Left ventricle myocardium inferior (tissue), 1 donor: ENCODE data around the gene ZNF267. TPM values are rescaled to one million over a fixed set of nuclear protein-coding genes. Genes with fewer than 3 reads are reported as not detected.
"Not testable (repeated sequence)": the region's sequence is repeated elsewhere in the genome, so short reads cannot be mapped to it uniquely, and the experiment has no call there.

Experiments used
- DNase-seq: peaks from one replicate; pipeline ENCODE4 v3.0.0-alpha.2; 2020
- H3K27ac ChIP-seq: fragments of 200-600 bp; replicated peaks from 2 replicates; pipeline ENCODE4 v1.8.0; 2021
- H3K27me3 ChIP-seq: fragments of 200-600 bp; 2 replicates; pipeline ENCODE4 v1.8.0; 2021; ENCODE audit warnings: low read depth
- H3K36me3 ChIP-seq: fragments of 200-600 bp; 2 replicates; pipeline ENCODE4 v1.8.0; 2021
- H3K4me1 ChIP-seq: fragments of 200-600 bp; 2 replicates; pipeline ENCODE4 v1.8.0; 2021
- H3K4me3 ChIP-seq: fragments of 200-600 bp; 2 replicates; pipeline ENCODE4 v1.8.0; 2021; ENCODE audit warnings: mild to moderate bottlenecking, moderate library complexity
- H3K9me3 ChIP-seq: fragments of 200-600 bp; replicated peaks from 2 replicates; pipeline ENCODE4 v1.8.0; 2021
- CTCF ChIP-seq: fragments of 200-600 bp; IDR thresholded peaks from 2 replicates; pipeline ENCODE4 v1.8.0; 2021; ENCODE audit warnings: antibody characterized with exemption, mild to moderate bottlenecking, borderline replicate concordance
- intact Hi-C: fragments of 100-400 bp; cut with micrococcal nuclease; formaldehyde crosslinking; loops from one replicate; pipeline ENCODE4 v1.11.0; 2022
- total RNA-seq: library from RNA; stranded (reverse); fragmentation: NEBNext Ultra II Directional; extraction: Animal tissue kit (Norgen Biotek cat#: 25700); gene quantifications from one replicate; pipeline ENCODE4 v1.2.1, GENCODE V29; 2021
- donor health status: DM: no; HTN: yes; CAD: no; lungs with severe emphysema.

Gene ZNF267
- total RNA-seq, 1 donor from 2014 or later: 5.7 TPM

GRCh38 chr16:31880322-31880979 is 6.8 kb downstream of the ZNF267 start:
- no peak for DNase-seq
- H3K36me3 ChIP-seq: peaks cover 10% of the 10 kb centered on the region
- intact Hi-C loops: no loop called here
- H3K27ac ChIP-seq: peak overlapping the region; percentile 41
- H3K9me3 ChIP-seq: no peaks in the 10 kb centered on the region
- TF ChIP-seq CTCF: no peak
- no peak overlapping the region for H3K4me3 ChIP-seq
- peaks cover 48% of the 10 kb centered on the region for H3K4me1 ChIP-seq
- H3K27me3 ChIP-seq: no peaks in the 10 kb centered on the region

GRCh38 chr16:31886227-31886626 is 12.6 kb downstream of the ZNF267 start:
- DNase-seq: no peak
- H3K27me3 ChIP-seq: no peaks in the 10 kb centered on the region
- H3K9me3 ChIP-seq: peaks cover 7% of the 10 kb centered on the region
- no peak overlapping the region for H3K27ac ChIP-seq
- no peak overlapping the region for H3K4me3 ChIP-seq
- TF ChIP-seq CTCF: no peak
- peaks cover 3% of the 10 kb centered on the region for H3K4me1 ChIP-seq
- H3K36me3 ChIP-seq: peaks cover 42% of the 10 kb centered on the region
- intact Hi-C loops: no loop called here

GRCh38 chr16:31888735-31889134 is 15.1 kb downstream of the ZNF267 start:
- Histone ChIP-seq H3K27me3 (no peaks in the 10 kb centered on the region), H3K27ac (no peak overlapping the region), H3K9me3 (peaks cover 10% of the 10 kb centered on the region), H3K4me3 (no peak overlapping the region), H3K4me1 (peaks cover 4% of the 10 kb centered on the region), H3K36me3 (peaks cover 65% of the 10 kb centered on the region)
- no peak for TF ChIP-seq CTCF
- DNase-seq: no peak
- intact Hi-C loops: no loop called here

- intact Hi-C loops, DNase-seq, H3K4me3 ChIP-seq, H3K27ac ChIP-seq, H3K27me3 ChIP-seq: not testable (repeated sequence)
- peaks cover 74% of the 10 kb centered on the region for H3K36me3 ChIP-seq
- H3K9me3 ChIP-seq: peaks cover 20% of the 10 kb centered on the region
- peaks cover 15% of the 10 kb centered on the region for H3K4me1 ChIP-seq
Measured at GRCh38 chr16:31892111-31892510, 18.5 kb downstream of the ZNF267 start.

GRCh38 chr16:31893824-31894223 is 20.2 kb downstream of the ZNF267 start:
- Histone ChIP-seq H3K27me3 (no peaks in the 10 kb centered on the region), H3K4me1 (peaks cover 15% of the 10 kb centered on the region), H3K27ac (no peak overlapping the region), H3K9me3 (peaks cover 37% of the 10 kb centered on the region), H3K36me3 (peaks cover 91% of the 10 kb centered on the region), H3K4me3 (no peak overlapping the region)
- DNase-seq: no peak
- intact Hi-C loops: no loop called here
- no peak for TF ChIP-seq CTCF

- Histone ChIP-seq H3K4me1 (peaks cover 15% of the 10 kb centered on the region), H3K9me3 (peaks cover 54% of the 10 kb centered on the region), H3K27me3 (no peaks in the 10 kb centered on the region), H3K36me3 (peaks cover 82% of the 10 kb centered on the region), H3K4me3 (no peak overlapping the region), H3K27ac (no peak overlapping the region)
- DNase-seq: no peak
- intact Hi-C loops: no loop called here
- TF ChIP-seq CTCF: no peak
Measured at GRCh38 chr16:31897283-31897682, 23.7 kb downstream of the ZNF267 start.
